MV-4-11 (cell line): ENCODE measurements around the gene PPP2R5E.

Experiments used
- DNase-seq: peaks from one replicate; lab custom pipeline; 2025; lab: John Stamatoyannopoulos, UW

Gene PPP2R5E

DNA sequence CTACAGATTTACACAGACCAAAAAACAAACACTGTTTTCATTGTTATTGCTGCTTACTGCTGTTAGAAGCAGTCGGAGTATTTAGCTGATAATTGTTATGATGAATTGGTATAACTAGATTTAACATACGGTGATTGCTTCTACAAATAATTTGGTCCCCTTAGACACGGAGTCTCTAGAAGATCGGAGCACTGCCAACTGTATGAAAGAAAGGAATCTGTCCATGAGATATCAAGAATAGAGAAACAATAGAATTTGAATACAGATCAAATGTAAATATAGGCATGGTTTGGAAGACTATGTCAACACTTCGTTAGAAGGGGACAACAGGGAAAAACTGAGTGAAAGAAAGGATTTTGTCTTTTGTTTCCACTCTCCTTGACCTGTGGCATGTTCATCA lies 110.9 kb downstream of the PPP2R5E start:
- no peak for DNase-seq

DNA sequence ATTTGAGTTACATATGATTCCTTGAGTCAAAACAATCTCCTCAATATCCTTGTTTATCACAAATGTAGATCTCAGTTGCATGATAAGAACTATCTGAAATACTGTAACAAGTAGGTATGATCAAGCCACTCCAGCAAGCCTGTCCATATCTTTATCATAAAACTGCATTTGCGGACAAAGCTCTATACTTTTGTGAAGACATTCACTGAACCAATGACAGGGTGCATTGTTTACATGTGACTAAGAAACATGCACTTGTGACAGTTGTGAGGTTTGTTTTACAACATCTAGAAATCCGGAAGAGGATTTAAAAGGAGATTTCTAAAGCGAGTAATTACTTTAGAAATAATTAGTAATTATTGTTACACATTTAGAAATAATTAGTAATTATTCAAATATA lies 111.7 kb downstream of the PPP2R5E start:
- DNase-seq = no peak

DNA sequence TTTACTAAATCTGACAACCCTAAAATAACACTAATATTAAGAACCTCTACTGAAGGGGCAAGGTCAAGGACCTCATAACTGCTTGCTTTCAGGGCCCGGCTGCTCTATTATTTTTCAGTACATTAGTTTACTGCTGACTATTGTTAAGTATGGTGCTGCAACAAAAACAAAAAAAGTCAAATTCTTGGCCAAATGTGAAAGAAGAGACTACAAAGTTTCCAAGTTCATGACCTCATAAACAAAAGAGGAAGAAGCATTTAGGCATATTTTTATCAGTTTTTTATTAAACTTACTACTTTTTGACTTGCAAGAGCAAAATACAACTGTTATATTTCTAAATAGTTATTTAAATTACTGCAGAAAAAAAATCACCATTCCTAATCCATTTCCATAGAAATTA lies 114.7 kb downstream of the PPP2R5E start:
- peak; percentile 38 for DNase-seq

DNA sequence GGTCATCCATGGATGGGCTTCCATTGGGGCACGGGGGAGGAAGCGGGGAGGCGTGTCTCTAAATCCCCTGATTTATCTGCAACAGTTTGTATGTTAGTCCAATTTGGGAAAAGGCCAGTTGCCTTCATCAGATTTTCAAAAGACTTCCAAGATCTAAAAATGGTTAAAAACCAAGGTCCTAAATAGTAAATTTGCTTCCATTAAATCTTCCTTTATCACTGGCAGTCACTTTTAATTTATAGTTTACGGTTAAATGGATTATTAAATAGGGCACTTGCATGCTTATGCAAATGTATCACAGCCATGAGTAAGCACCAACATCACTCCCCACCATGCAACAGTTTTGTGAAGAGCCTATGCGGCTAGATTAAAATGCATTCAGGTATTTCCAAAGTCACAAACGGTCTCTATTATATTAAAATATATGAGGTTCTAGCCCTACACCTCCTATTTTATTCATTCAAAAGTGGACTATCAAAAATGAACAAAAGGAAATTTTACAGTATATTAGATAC lies 116.3 kb downstream of the PPP2R5E start:
- no peak for DNase-seq

DNA sequence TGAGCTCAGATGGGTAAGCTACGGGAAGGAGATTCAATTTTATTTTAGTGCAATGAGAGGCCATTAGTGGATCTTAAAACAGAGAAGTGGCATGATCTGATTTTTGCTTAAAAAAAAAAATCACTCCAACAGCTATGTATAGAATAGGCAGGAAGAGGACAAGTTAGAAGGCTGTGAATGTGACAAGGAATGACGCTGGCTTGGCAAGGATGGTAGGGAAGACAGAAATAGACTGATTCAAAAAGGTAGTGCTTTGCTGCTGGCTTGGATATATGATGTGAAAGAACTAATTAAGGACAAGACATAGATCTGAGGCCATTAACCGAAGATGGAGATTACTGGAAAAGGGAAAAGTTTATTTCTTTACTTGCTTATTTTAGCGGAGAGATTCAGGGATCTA lies 119.3 kb downstream of the PPP2R5E start:
- no peak for DNase-seq

DNA sequence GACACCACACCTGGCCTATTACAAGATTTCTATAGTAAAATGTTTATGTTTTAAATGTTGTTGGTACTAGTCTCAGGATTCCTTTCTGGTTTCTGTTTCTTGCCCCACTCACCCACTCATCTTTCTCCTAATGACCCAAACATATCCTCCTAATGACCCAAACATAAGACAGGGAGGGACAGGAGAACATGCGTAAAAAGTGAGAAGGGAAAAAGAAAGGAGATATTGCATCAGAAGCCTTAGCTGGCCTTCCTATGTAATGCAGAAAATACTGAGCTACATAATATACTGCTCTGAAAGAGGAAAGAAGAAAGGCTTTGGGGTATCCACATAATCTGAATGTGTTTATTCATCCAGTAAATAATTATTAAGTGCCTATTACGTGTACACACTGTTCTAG lies 119.8 kb downstream of the PPP2R5E start:
- no peak for DNase-seq

DNA sequence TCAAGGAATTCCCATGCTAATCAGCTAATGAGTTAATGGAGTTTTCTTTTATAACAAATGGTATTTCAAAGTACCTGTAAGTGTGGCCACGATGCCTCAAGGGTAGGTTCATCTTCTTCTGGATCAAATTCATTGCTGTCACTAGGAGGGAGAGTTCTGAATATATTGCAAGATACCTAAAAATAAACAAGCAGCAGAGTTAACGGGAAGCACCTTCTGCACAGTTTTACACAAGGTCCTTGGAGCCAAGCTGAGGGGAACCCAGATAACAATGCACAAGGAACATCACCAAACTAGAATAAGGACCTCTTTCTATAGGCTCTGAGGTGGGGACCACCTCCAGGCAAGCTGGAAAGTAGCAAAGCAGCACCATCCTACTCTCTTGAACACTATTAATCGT lies 121.3 kb downstream of the PPP2R5E start:
- no peak for DNase-seq

DNA sequence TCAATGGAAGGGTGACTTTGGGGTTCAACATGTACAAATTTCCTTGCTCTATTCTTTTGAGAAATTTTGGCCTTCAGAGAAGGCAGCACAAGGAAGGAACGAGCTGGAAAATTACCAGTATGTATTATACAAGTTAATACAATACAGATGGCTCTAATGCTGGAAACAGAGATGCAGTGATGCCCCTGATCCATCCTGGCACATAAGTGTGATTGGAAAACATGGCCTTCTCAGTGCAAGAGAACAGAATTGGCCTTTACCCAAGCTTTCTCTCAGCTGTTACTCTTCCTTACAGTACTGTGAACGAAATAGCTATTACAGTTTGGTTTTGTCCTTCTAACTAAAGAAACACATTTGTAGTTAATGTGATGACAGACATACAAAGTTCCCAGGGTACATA lies 122.0 kb downstream of the PPP2R5E start:
- no peak for DNase-seq

DNA sequence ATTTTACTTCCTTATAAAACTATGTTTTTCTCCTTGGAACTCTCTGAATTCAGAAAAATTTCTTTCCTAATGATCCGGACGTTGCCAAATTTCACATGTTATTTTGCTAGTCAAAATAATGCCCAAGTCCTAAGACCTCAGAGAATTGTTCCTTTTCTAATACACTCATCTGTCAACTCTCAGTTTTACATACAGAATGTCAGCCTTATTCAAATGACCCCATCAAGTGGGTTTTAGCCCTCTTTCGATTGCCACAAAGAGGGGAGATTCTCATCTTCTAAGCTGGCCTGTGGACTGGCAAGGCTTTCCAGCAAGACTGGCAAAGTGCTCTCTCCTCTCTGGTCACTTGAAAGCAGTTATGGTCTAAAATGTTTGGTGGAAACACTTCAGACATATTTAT lies 125.2 kb downstream of the PPP2R5E start:
- no peak for DNase-seq

DNA sequence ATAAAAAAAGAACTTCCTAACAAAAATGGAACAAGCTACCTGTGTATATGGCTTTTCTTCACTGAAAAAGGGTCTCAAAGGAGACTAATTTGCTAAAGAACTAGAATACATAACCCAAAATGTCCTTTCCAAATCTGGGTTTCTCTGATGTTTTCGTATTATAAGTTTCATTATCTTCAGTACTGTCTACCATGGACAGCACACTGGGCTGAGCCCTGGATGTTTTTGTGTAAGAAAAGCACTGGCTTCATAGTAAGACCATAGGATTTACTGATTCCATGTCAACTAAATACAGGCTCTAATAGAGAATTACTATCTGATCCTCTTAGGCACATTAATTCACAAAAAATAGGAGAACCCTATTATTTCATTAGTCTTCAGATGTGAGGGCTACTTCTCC lies 130.2 kb downstream of the PPP2R5E start:
- no peak for DNase-seq

DNA sequence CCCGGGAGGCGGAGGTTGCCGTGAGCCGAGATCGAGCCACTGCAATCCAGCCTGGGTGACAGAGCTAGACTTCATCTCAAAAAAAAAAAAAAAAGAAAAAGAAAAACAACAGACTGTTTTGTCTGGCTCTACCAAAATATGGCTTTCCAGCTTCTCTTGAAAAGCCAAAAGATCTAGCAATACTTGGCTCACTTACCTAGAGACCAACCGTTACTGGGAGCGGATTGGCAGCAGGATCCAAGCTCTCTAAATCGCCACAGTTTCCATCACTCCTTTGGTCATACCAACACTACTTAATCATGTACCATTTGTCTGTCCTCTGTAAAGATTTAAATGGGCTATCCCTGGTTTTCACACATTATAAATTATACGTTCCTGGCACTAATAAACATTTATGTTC lies 136.8 kb downstream of the PPP2R5E start:
- DNase-seq = no peak

DNA sequence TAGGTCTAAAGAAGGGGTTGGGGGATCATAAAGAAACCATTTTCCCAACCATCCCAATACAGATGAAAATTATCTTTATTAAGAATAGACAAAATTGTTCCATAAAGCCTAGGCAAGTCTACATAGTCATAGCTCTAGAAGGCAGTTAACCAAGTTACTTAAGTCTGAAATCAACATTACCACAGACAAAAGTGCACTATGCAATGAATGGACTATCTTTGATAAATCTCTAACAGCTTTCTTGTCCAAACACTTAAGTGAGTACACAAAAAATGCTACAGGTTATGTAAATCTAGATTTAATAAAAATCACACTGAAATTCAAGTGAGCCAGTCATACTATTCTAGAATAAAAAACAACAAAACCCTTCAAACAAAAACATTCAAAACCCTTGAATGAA lies 137.5 kb downstream of the PPP2R5E start:
- no peak for DNase-seq

DNA sequence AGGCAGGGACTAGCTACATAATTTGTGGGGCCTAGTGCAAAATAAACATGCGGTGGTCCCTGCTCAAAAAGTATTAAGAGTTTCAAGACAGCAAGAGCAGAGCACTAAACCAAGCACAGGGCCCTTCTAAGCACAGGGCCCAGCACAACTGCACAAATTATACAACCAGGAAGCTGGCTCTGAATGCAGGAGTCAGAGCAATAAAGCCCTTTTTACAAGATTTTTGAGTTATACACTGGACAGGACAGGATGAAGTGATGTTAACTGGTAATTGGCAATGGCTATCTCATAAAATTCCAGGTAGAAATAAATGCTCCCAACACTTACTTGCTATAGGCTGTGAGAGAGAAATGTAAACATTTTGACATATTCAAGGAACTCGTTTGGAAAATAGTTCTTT lies 138.3 kb downstream of the PPP2R5E start:
- no peak for DNase-seq

DNA sequence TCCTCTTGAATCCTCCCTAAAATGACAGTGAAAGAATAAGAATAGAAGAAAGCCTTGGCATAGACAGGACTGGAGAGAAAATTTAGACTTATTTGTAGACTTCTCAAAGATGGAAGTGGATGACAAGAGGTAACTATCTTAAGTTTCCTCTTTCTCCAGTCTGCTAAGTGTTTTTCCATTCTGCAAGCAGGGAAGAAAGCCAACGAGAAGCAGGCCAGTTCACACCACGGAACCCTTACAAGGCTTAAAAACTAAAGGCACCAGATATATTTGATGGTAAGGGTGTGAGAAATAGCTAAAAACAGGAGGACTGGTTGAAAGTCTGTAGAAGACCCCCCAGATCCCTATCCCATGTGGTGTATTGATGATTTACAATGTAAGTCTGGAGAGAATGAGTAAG lies 141.5 kb downstream of the PPP2R5E start:
- no peak for DNase-seq

DNA sequence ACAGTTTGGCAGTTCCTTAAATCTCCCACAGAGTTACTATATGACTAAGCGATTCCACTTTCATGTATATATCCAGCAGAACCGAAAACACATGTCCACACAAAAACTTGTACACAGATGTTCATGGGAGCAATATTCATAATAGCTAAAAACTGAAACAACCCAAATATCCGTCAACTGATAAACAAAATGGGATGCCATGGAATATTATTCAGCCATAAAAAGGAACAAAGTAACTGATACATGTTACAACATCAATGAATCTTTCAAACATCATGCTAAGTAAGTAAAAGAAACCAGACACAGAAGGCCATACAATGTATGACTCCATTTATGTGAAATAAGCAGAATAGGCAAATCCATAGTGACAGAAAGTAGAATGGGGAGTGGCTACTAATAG lies 144.2 kb downstream of the PPP2R5E start:
- DNase-seq = peak; percentile 32

DNA sequence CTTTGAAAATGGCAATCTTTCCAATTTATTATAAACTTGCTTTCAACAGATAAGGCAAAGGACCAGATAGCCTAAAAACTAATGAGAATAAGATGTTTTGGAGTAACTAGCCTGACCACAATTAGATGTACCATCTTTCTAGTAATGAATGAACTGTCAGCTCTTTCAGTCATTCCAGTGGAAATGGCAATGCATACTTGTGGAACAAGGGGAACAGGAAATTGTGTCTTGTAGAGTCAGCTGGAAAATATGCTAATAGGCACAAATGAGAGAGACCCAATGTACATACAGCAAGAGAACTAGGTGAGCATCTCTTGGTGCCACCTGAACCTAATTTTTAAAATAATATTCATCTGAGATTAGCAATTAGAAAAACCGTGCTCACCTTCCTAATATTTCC lies 148.3 kb downstream of the PPP2R5E start:
- DNase-seq = no peak

DNA sequence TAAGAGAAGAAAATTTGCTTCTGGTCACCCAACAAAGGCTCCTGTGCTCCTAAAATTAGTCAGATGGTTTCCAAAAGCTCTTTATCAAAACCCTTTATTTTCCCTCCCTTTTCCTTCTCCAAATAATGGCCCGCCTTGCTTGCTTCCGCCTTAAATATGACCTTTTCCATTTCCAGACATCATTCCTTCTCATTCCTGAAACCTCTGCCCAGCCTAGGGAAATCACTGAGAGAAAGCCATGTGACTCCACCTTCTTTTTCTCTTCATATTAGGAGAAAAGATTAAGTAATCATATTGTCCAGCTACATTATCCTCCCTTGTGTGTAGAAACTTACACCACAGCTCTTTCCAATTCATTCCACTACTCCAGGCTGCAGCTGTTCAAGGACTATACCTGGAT lies 148.7 kb downstream of the PPP2R5E start:
- no peak for DNase-seq

DNA sequence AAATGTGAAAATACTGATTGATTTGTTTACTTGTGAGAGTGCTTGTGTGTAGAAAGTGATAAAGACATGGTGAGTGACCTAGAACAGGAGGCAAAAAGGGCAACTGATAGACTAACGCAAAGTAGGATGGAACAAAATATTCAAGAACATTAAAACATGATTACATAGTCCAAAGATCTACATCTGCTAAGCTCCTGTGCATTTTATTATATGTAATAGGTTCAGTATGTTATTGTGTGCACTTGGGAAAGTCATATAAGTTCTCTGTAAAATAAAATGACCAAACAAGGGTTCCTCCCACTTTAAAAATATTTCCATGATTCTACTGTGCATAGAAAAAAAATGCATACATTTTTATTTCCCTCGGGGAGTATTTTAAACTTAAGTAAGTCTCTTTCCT lies 150.2 kb downstream of the PPP2R5E start:
- DNase-seq = no peak

DNA sequence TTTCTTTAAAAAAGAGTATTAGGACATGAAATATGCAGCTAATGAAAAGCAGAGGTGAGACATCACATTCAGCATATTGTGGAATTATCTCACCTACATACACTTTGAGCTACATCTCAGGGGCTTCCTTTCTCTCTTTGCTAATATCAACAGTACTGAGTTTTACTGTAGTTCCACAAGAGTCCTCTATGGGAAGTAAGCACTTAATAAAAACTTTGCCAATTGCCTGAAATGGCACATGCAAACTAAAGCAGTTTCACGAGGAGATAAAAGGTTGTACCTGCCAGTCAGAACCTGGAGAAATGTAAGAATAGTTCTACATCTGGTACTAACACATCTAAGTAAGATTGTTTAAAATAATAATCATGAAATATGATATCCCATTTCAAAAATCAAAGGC lies 150.9 kb downstream of the PPP2R5E start:
- DNase-seq = no peak

DNA sequence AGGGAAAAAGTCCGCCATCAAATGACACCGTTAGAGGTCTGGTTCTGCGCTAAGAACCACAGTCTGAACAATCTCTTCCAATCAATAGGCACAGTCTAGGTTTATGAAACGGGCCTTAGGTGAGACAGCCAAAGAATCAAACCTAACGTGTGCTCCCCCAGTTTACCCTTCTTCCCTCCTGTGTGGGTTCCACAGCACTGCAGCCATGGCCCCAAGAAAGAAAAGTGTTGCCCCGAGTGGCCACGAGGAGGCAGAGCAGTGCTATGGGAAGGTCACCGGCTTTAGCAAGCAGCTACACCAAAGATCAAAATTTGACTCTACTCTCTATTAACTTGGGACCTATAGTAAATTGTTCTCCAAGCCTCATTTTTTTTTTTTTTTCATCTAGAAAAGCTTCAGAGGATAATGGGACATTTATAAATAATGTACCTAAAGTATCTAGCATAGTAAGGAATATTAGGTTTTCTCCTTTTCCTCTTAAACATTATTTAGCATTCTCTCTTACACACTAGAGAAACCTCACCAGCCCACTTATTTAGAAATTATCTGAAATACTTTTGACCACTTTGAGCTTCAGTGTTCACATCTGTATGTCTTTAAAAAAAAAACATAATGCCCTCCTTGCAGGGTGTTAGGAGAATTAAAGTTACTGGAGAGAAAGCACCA lies 154.3 kb downstream of the PPP2R5E start:
- peak; percentile 27 for DNase-seq

DNA sequence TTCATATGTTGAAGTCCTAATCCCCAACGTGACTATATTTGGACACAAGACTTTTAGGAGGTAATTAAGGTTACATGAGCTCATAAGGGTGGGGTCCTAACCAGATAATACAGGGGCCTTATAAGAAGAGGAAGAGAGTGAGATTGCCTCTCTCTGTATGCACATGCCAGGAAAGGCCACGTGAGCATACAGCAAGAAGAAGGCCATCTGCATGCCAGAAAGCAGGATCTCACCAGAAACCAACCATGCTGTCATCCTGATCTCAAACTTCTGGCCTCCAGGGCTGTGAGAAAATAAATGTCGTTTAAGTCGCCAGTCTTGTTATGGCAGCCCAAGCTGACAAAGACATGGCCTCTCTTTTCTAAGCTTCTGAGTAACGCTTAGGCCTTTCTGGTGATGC lies 155.5 kb downstream of the PPP2R5E start:
- no peak for DNase-seq

DNA sequence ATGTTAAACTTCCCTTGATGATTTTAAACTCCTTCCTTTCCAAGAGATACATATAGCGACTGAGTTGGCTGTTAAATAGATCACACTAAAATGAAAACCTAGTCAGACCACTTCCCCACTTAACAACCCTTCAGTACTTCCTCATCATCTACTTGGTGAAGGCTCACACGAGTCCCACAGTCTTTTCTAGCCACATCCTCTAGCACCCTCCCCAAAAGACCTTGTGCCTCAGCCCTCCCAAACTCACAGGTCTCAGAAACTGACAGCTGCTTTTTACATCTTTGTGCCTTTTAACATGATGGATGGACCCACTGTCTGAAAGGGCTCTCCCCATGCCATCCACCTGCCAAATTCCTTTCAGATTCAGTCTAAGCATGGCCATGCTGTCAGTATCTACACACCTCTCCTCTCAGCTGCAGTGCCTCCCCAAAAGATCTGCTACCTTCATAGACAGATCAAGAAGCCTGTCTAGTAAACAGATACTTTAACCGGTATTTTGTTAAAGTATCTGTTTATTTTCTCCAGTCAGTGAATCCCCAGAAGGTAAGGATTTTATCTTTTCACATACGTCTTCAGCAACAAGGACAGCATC lies 159.3 kb downstream of the PPP2R5E start:
- DNase-seq = peak; percentile 82

DNA sequence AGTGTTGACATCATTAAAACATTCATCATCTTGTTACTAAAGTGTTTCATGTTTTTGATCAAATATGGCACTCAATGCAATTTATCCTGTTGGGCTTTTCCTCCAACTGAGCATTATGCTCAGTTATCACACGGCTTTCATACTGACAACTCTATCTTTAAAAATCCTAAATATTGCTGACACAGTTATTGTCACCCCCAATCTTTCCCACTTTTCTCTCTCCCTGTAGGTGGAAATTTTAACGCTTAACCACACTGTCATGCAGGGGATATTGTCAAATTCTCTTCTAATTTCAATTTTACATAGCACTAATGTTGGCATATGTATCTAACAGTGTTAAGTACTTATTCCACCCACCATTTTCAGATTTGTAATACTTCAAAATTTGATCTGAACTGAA lies 164.7 kb downstream of the PPP2R5E start:
- no peak for DNase-seq

DNA sequence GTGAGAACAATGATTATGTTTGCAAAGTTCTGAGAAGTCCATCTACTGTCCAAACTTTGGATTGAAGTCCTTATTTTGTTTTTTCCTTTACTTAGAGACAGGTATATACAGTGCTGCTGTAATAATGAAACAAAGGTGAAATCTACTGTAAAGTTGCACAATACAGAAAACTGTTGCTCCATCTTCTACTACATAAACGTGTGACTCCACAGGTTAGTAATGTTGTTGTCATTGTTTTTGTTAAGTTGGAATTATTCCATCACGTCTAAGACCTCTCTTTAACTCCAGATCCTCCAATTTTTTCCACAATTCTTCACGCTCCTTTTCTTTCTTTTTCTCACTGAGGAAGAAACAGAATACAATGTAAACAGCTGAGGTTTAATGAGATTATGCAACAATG lies 167.4 kb downstream of the PPP2R5E start:
- no peak for DNase-seq
